ENCODE measurements around the gene PRKCH.

DNA sequence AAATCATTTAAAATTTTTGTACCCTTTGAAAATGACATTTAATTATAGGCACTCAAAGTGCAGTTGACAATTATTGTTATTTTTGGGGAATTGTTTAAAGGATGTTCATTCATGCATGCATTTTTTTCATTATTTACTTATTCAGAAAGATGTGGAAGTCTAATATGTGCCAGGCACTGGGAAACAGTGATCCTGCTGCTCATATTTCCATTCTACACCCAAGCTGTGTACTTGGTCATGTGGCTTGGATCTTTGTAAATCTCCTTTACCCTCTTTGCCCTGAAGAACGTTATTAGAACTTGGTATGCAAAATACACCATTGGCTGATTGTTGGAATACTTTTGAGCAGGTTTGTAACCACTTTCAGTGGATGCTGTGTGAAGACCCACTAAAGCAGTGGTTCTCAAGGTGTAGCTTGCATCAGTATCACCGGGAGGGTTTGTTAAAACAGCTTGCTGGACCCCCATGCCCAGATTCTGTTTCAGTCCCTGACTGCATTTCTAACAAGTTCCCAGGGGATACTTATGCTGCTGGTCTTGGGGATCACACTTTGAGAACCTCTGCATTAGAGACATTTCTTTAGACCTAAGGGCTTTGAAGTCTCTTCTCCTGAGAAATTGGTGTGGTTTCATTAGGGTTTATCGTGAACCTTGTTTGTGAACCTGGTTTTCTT, 47.5 kb downstream of the PRKCH start:
- TF ChIP-seq, protein P1, sequence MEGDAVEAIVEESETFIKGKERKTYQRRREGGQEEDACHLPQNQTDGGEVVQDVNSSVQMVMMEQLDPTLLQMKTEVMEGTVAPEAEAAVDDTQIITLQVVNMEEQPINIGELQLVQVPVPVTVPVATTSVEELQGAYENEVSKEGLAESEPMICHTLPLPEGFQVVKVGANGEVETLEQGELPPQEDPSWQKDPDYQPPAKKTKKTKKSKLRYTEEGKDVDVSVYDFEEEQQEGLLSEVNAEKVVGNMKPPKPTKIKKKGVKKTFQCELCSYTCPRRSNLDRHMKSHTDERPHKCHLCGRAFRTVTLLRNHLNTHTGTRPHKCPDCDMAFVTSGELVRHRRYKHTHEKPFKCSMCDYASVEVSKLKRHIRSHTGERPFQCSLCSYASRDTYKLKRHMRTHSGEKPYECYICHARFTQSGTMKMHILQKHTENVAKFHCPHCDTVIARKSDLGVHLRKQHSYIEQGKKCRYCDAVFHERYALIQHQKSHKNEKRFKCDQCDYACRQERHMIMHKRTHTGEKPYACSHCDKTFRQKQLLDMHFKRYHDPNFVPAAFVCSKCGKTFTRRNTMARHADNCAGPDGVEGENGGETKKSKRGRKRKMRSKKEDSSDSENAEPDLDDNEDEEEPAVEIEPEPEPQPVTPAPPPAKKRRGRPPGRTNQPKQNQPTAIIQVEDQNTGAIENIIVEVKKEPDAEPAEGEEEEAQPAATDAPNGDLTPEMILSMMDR (IDR thresholded peaks at IDR 0.05; ENCODE audit: poor library complexity) = no peak
- no peak for TF ChIP-seq EZH2phosphoT487 (IDR thresholded peaks at IDR 0.05; ENCODE audit: low read depth, severe bottlenecking, unreplicated experiment)

All from hepatocyte (in vitro differentiated cells).